MM.1S (cell line): Measurements from ENCODE around the gene ORMDL3.

ENCODE experiments used
- DNase-seq: peaks from one replicate; pipeline ENCODE4 v3.0.0-alpha.2; 2015
- H2AFZ ChIP-seq: fragments of 300-600 bp; sonication (generic); 2 replicates; pipeline ENCODE4 v1.6.0; 2016; ENCODE audit warnings: antibody characterized with exemption, low read length
- H3F3A ChIP-seq: fragments of 300-600 bp; sonication (generic); 2 replicates; pipeline ENCODE4 v1.6.1; 2016; ENCODE audit warnings: mild to moderate bottlenecking, antibody characterized with exemption, low read length, moderate library complexity, mixed read lengths; ENCODE audit not compliant: insufficient read depth
- H3K27ac ChIP-seq: fragments of 300-600 bp; sonication (generic); 2 replicates; pipeline ENCODE4 v1.5.1; 2016; ENCODE audit warnings: mild to moderate bottlenecking, low read length
- H3K27me3 ChIP-seq: fragments of 300-600 bp; sonication (generic); replicated peaks from 2 replicates; pipeline ENCODE4 v1.6.0; 2016; ENCODE audit warnings: low read length; ENCODE audit not compliant: insufficient read depth
- H3K36me3 ChIP-seq: fragments of 300-600 bp; sonication (generic); replicated peaks from 2 replicates; pipeline ENCODE4 v1.6.1; 2016; ENCODE audit warnings: mild to moderate bottlenecking, low read length, mixed read lengths; ENCODE audit not compliant: insufficient read depth
- H3K4me1 ChIP-seq: fragments of 300-600 bp; sonication (generic); 2 replicates; pipeline ENCODE4 v1.6.1; 2016; ENCODE audit warnings: low read length, mixed read lengths
- H3K4me2 ChIP-seq: fragments of 300-600 bp; sonication (generic); 2 replicates; pipeline ENCODE4 v1.6.0; 2016; ENCODE audit warnings: low read depth, low read length
- H3K4me3 ChIP-seq: fragments of 300-600 bp; sonication (generic); 2 replicates; pipeline ENCODE4 v1.5.1; 2016; ENCODE audit warnings: low read length, mixed read lengths
- H3K79me2 ChIP-seq: fragments of 300-600 bp; sonication (generic); 2 replicates; pipeline ENCODE4 v1.6.1; 2016; ENCODE audit warnings: mixed run types, low read length, mixed read lengths
- H3K9ac ChIP-seq: fragments of 300-600 bp; sonication (generic); 2 replicates; pipeline ENCODE4 v1.6.1; 2016; ENCODE audit warnings: low read length, mixed read lengths
- H3K9me2 ChIP-seq: fragments of 300-600 bp; sonication (generic); replicated peaks from 2 replicates; pipeline ENCODE4 v1.6.1; 2016; ENCODE audit warnings: mild to moderate bottlenecking, low read length, mixed read lengths; ENCODE audit not compliant: insufficient read depth
- H3K9me3 ChIP-seq: fragments of 300-600 bp; sonication (generic); replicated peaks from 2 replicates; pipeline ENCODE4 v1.6.1; 2016; ENCODE audit warnings: mild to moderate bottlenecking, low read length, mixed read lengths; ENCODE audit not compliant: insufficient read depth
- H4K20me1 ChIP-seq: fragments of 300-600 bp; sonication (generic); 2 replicates; pipeline ENCODE4 v1.6.1; 2016; ENCODE audit warnings: mild to moderate bottlenecking, low read length, moderate library complexity, mixed read lengths; ENCODE audit not compliant: insufficient read depth
- CTCF ChIP-seq: fragments of 300-600 bp; sonication (generic); IDR thresholded peaks from 2 replicates; pipeline ENCODE4 v1.5.1; 2016; ENCODE audit warnings: antibody characterized with exemption, low read length, mixed read lengths
- EZH2 ChIP-seq: fragments of 300-600 bp; sonication (generic); optimal IDR thresholded peaks from 2 replicates; pipeline ENCODE3; 2017; ENCODE audit warnings: low read depth, mild to moderate bottlenecking, antibody characterized with exemption, low read length, mixed read lengths
- EZH2phosphoT487 ChIP-seq: fragments of 300-600 bp; sonication (generic); IDR thresholded peaks from 2 replicates; pipeline ENCODE4 v1.6.1; 2018; ENCODE audit warnings: antibody characterized with exemption, low read length

ORMDL3 gene

DNA sequence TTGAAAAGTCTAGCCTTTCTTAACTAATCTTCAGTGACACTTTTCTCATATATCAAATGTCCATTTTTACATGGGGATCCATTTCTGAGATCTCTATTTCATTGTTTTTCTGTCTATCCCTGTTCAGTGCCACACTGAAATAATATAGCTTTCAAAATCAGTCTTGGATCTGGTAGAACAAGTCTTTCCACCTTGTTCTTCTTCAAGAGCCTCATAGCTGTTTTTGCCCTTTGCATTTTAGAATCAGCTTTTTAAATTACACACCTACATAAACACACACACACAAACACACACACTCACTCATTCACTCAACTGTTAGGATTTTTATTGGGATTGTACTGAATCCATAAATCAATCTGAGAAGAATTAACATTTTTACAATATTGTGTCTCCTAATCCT is 28.2 kb downstream of the ORMDL3 start:
- H4K20me1 ChIP-seq: no peaks in the 10 kb centered on the region
- H3K27me3 ChIP-seq: no peaks in the 10 kb centered on the region
- no peak overlapping the region for H3K4me2 ChIP-seq
- no peaks in the 10 kb centered on the region for H3K79me2 ChIP-seq
- no peaks in the 10 kb centered on the region for H3K4me1 ChIP-seq
- no peaks in the 10 kb centered on the region for H3K36me3 ChIP-seq
- no peaks in the 10 kb centered on the region for H3F3A ChIP-seq
- H3K9me3 ChIP-seq: no peaks in the 10 kb centered on the region
- H3K9me2 ChIP-seq: no peaks in the 10 kb centered on the region
- no peak overlapping the region for H3K27ac ChIP-seq
- H3K4me3 ChIP-seq: no peak overlapping the region
- TF ChIP-seq EZH2phosphoT487 (no peak), EZH2 (no peak), CTCF (no peak)
- no peak for DNase-seq
- no peak overlapping the region for H3K9ac ChIP-seq
- no peak overlapping the region for H2AFZ ChIP-seq

DNA sequence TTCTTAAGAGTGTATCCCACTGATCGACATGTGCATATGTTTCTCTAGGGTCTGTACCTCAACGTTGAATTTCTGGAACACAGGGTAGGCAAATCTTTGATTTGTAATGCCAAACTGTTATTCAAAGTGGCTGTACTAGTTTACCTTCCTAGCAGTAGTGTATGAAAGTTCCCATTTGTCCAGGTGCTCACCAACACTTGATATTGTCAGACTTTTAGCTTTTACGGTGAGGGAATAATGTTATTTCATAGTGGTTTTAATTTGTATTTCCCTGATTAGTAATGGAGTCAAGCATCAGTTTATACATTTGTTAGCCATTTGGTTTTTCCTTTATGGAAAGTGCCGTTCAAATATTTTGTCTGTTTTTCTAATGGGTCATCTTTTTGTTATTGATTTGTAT is 29.3 kb downstream of the ORMDL3 start:
- H3K4me3 ChIP-seq: no peak overlapping the region
- H3K9me3 ChIP-seq: no peaks in the 10 kb centered on the region
- no peaks in the 10 kb centered on the region for H3K79me2 ChIP-seq
- no peaks in the 10 kb centered on the region for H3K4me1 ChIP-seq
- DNase-seq: no peak
- no peak overlapping the region for H3K27ac ChIP-seq
- no peak overlapping the region for H3K4me2 ChIP-seq
- H3K27me3 ChIP-seq: no peaks in the 10 kb centered on the region
- H3F3A ChIP-seq: no peaks in the 10 kb centered on the region
- H4K20me1 ChIP-seq: no peaks in the 10 kb centered on the region
- H2AFZ ChIP-seq: no peak overlapping the region
- no peaks in the 10 kb centered on the region for H3K9me2 ChIP-seq
- TF ChIP-seq CTCF (no peak), EZH2 (no peak), EZH2phosphoT487 (no peak)
- no peaks in the 10 kb centered on the region for H3K36me3 ChIP-seq
- H3K9ac ChIP-seq: no peak overlapping the region

- H3K79me2 ChIP-seq: no peaks in the 10 kb centered on the region
- H3K4me2 ChIP-seq: no peak overlapping the region
- no peaks in the 10 kb centered on the region for H3K9me3 ChIP-seq
- no peaks in the 10 kb centered on the region for H4K20me1 ChIP-seq
- H2AFZ ChIP-seq: no peak overlapping the region
- no peak overlapping the region for H3K4me3 ChIP-seq
- no peak overlapping the region for H3K27ac ChIP-seq
- no peak for TF ChIP-seq CTCF
- TF ChIP-seq EZH2phosphoT487: no peak
- no peak for TF ChIP-seq EZH2
- H3K9me2 ChIP-seq: no peaks in the 10 kb centered on the region
- H3F3A ChIP-seq: no peaks in the 10 kb centered on the region
- H3K36me3 ChIP-seq: no peaks in the 10 kb centered on the region
- no peaks in the 10 kb centered on the region for H3K4me1 ChIP-seq
- H3K9ac ChIP-seq: no peak overlapping the region
- no peak for DNase-seq
- H3K27me3 ChIP-seq: no peaks in the 10 kb centered on the region
These were observed 32.6 kb downstream of the ORMDL3 start for GRCh38 chr17:39894681-39895376.
